HuH-7.5 (cell line): ENCODE data around the gene SEPTIN8.

ENCODE experiments used
- DNase-seq: peaks from one replicate; pipeline ENCODE4 v3.0.0; 2011; ENCODE audit warnings: low spot score

SEPTIN8 gene, protein sequence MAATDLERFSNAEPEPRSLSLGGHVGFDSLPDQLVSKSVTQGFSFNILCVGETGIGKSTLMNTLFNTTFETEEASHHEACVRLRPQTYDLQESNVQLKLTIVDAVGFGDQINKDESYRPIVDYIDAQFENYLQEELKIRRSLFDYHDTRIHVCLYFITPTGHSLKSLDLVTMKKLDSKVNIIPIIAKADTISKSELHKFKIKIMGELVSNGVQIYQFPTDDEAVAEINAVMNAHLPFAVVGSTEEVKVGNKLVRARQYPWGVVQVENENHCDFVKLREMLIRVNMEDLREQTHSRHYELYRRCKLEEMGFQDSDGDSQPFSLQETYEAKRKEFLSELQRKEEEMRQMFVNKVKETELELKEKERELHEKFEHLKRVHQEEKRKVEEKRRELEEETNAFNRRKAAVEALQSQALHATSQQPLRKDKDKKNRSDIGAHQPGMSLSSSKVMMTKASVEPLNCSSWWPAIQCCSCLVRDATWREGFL

DNA sequence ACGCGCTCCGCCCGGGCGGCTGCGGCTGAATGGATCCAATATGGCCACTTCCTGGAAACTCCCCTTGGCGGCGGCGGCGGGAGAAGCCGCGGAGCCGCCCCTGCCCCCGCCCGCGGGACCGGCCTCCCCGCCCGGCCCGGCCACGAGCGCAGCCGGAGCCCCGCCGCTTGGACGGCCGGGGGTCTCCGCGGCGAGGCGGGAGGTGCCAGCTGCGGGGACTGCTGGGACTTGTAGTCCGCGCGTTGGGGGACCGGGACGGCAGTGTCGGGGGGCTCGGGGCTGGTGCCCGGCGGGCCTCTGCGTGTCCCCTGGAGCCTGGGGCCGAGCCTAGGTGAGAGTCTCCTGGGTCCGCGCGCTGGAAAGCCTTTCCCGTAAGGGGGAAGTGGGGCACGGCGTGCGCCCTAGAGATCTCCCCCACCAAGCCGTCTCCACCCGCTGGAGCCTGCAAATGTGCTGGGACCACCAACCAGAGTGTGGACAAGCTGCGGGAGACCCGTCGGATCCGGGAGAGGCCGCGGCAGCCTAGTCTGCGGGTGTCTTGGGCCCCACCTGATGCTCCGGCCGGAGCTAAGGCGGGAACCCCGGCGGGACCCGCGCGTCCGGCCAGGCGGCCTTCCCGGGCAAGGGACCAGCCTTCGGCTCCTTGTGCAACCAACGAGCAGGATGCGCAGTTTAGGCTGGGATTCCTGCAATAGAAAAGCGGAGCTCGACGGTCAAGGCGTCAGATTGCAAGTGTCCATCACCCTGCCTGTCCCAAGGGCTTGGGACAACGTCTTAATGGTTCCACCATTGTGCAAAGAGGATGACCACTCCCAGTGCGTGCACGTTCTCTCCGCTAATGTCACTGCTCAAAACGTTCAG is at the start of gene SEPTIN8:
Gene SEPTIN8 (minus strand): TSS at position 31 of the 861 bp plus-strand sequence. CDS start 102 bp downstream, outside the sequence.
- peak; percentile 56 for DNase-seq

- no peak for DNase-seq
These were observed 49.5 kb upstream of the SEPTIN8 start for GRCh38 chr5:132826424-132827082.

GRCh38 chr5:132825834-132826391 is 48.9 kb upstream of the SEPTIN8 start:
- no peak for DNase-seq

DNA sequence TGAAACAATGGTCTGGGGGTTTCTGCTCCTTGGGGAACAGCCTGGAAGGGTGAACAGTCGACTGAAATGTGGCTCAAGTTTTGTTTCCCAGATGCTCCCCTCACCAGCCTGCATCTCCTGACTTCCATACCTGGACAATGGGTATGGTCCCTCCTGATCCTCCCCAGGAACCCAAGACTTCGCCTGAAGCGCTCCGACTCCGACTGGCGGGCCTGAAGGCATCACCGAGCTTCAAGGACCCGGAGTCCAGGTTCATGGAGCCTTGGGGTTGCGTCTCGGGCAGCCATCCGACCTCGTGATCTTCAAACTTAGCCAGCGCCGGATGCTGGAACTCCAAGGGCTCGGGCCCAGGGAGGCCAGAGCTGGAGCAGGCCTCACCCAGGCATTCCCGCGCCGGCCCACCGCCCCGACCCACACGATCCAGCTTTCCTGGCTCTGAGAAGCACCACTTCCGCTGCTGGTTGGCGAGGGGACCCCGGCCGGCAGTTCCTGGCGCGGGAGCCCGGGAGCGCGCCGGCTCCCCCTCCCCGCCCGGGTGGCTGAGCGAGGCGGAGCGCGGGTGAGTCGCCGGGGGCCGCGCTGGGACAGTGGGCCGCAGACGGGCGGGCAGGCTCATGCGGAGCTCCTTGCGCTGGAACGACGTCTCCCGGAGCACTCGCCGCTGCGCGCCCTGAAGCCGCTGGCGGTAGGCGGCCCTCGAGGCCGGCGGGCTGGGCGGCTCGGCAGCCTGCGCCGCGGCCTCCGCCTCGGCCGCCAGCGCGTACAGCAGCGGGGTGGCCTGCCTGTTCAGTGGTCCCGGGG is 48.2 kb upstream of the SEPTIN8 start:
- DNase-seq, result no peak

GRCh38 chr5:132824426-132824825 is 47.4 kb upstream of the SEPTIN8 start:
- no peak for DNase-seq

GRCh38 chr5:132823481-132824050 is 46.5 kb upstream of the SEPTIN8 start:
- no peak for DNase-seq

DNA sequence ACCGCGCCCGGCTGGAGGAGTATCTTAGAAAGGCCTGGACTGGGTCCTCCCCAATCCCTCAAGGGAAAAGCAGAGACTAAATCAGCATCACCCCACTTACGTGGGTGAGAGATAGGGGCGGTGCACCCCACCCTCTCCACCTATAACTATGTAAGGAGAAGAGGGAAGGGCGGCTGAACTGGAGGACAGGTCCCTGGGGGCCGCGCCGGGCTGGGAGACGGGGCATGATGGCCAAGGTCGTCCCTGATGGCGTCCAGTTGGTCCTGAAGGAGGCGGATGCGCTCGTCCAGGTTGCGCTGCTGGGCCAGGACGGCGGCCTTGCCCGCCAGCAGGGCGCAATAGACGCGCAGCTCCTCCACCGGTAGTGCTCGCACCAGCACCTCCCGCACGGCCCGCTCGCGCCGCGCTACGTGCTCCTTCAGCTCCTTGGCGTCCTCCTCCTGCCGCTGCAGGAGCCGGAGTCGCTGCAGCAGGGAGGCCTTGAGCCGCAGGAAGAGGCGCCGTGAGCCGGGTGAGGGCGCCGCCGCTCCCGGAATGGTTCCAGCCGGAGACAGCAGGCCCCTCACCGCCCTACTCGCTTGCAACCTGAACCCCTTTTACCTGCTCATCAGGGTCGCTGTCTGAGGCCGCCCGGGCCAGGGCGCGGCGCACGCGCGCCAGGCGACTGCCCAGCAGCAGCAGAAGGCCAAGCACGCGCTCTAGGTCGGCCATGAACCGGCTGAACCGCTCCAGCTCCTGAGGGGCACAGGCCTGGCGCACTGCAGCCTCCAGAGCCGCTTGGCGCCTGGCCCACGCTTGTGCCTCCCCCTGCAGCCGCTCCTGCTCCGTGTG is 45.8 kb upstream of the SEPTIN8 start:
- DNase-seq, result no peak

DNA sequence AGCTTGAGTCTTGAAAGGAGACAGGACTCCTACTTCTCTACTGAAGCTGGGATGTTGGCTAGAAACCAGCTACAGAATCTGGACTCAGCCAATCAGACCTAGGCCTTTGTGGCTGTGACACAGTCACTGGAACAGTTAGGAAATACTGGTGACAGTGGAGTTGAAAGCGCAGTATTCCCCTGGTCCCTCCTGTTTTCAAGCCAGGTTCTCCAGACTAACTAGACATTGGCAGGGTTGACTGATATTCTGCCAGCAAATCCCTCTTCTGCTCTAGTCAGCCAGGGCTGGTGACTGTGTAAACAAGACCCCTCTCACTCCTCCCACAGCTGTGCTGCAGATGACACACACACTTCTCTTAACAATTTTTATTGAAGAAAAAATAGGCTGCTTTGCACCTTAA is 44.8 kb upstream of the SEPTIN8 start:
- DNase-seq, result no peak

DNA sequence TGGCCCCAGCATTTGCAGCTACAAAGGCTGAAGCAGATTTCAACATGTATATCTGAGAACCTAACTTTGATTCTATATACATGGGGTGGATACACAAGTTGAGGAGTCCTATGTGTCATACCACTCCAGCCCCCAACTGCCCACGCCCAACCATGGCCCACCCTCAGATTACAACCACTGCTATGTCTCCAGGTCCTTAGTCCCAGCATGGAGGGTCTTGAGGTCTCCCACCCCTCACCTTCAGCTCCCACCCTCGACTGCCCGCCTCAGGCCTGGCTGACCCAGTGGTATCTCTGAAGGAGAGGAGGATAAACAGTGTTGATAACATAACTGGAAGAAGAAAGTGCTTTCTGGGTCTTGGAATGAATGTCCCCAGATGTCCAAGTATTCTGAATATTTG is 44.3 kb upstream of the SEPTIN8 start:
- no peak for DNase-seq

DNA sequence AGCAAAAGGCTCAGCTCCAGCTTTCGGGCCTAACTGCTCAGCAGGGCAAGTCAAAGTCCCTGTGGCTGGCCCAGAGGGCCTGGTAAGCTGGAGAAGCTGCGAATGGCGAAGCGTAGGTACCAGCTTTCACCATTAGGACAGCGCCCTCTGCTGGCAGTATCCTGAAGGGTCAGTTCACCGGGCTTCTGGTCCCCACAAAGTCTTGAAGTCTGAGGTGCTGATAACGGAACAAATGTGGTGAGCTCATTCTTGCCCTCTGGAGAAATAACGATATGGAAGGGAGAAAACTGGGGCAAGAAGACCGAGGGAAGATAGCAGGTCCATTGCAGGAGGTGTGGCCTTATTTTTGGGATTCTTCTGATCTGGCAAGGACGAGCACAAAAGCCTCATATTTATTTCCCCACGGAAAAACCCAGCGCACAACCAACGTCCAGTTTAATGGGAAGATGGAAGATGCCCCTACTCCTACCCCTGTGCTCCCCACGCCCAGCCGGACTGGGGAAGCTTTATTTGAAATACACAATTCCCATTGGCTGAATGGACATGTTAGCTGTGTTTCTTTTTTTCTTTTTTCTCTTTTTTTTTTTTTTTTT is 43.2 kb upstream of the SEPTIN8 start:
- DNase-seq, result peak; percentile 97

DNA sequence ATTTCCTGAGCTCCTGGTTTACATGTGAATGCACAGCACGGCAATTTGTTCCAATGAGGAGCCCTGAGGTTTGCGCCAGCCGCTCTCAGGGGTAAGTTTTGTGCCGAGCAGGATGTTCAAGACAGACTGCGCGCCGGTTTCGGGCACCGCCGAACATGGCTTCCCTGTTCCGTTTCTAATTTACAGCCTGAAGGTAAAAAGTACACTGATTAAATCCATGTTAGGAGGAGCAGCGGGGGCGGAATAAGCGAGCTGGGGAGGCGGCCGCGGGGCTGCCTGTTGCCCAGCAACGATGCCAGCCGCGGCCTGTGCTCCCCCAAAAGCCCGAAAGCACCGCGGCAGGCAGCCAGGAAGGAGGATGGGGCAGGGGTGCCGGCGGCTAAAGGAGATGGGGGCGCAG is 42.4 kb upstream of the SEPTIN8 start:
- no peak for DNase-seq

DNA sequence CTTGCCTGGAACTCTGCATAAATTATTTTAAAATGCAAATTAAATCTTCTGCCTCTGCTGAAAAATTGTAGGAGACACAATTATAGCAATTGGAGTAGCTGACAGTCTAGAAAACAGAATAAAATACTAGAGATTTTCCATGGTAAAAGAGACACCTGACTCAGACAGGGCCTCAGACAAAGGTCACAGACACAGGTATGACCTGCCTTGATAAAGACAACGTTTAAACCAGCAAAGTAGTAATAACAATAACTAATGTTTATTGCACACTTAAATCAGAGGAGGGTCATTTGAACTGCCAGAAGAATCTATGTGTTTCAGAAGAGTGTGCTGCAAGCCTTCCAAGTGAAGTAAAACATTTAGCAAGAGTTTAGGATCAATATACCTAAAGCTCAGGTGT is 40.0 kb upstream of the SEPTIN8 start:
- no peak for DNase-seq

DNA sequence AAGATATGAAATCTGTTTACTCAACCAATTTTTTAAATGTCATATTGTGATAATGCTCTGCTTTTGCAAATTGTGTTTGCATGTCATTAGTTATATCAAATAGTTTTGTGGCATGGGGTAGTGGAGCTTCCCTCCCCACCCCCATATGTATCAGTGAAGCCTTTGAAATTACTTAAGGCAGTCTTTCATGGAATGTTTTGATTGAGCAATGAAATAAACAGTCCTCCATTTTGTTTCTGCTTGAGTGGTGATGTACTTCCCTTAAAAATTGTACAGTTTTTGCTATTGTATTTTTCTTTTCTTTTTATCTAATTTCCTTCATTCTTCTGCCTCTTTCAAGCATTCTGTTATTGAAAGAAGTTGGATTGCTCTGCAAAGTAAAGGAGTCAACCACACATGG is 39.5 kb upstream of the SEPTIN8 start:
- no peak for DNase-seq

- DNase-seq, result no peak
These were observed 39.0 kb upstream of the SEPTIN8 start for GRCh38 chr5:132816083-132816482.

GRCh38 chr5:132815454-132815853 is 38.4 kb upstream of the SEPTIN8 start:
- DNase-seq, result no peak

DNA sequence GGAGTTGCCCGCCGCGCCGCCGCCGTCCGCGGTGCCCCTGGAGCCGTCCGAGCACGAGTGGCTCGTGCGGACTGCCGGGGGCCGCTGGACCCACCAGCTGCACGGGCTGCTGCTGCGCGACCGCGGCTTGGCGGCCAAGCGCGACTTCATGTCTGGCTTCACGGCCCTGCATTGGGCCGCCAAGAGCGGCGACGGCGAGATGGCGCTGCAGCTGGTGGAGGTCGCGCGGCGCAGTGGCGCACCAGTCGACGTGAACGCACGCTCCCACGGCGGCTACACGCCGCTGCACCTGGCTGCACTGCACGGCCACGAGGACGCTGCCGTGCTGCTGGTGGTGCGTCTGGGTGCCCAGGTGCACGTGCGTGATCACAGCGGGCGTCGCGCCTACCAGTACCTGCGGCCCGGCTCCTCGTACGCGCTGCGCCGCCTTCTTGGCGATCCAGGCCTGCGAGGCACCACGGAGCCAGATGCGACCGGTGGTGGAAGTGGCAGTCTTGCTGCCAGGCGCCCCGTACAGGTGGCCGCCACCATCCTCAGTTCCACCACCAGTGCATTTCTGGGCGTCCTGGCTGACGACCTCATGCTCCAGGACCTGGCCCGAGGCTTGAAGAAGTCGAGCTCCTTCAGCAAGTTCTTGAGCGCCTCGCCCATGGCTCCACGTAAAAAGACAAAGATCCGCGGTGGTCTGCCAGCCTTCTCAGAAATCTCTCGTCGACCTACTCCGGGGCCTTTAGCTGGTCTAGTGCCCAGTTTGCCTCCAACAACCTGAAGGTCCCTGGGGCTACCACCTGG is 37.7 kb upstream of the SEPTIN8 start:
- no peak for DNase-seq

GRCh38 chr5:132813599-132814502 is 36.8 kb upstream of the SEPTIN8 start:
- DNase-seq, result peak; percentile 79
